ENCODE data around the gene OR2T6. TPM values are rescaled to one million over a fixed set of nuclear protein-coding genes. Genes with fewer than 3 reads are reported as not detected.
A peak's percentile ranks its signal among the peaks of the same experiment; 100 is the strongest.
"Not testable (repeated sequence)": the region's sequence is repeated elsewhere in the genome, so short reads cannot be mapped to it uniquely, and the experiment has no call there.

OR2T6 gene
- total RNA-seq, 1 donor from 2014 or later, result not detected

- Histone ChIP-seq H3K79me2 (ENCODE audit: insufficient read depth, low read length) (no peaks in the 10 kb centered on the region), H3K9me3 (ENCODE audit: insufficient read depth, low read depth, low read length) (peaks cover 7% of the 10 kb centered on the region), H3K4me3 (ENCODE audit: insufficient read depth, low read depth, low read length) (no peak overlapping the region), H3K27ac (ENCODE audit: low read depth, low read length) (no peak overlapping the region), H3K36me3 (ENCODE audit: insufficient read depth, low read length) (no peaks in the 10 kb centered on the region), H3K4me1 (ENCODE audit: insufficient read depth, low read length) (no peaks in the 10 kb centered on the region), H3K27me3 (ENCODE audit: insufficient read depth, low read length) (no peaks in the 10 kb centered on the region), H3K4me2 (ENCODE audit: low read length) (no peak overlapping the region), H3K9ac (ENCODE audit: low read length) (no peak overlapping the region), H2AFZ (ENCODE audit: low read depth, low read length) (no peak overlapping the region), H4K20me1 (ENCODE audit: insufficient read depth, low read length) (no peaks in the 10 kb centered on the region)
- no peak for TF ChIP-seq CTCF (IDR thresholded peaks at IDR 0.05; ENCODE audit: insufficient read depth, low read depth, low read length)
- no peak for TF ChIP-seq EZH2 (IDR thresholded peaks at IDR 0.05; ENCODE audit: insufficient read depth, low read length)
- Mint-ChIP-seq H3K4me3 (ENCODE audit: unreplicated experiment) (no peak overlapping the region), H3K27me3 (ENCODE audit: low read depth, unreplicated experiment) (no peaks in the 10 kb centered on the region), H3K4me1 (ENCODE audit: low read depth, unreplicated experiment) (no peaks in the 10 kb centered on the region), H3K36me3 (ENCODE audit: low read depth, unreplicated experiment) (no peaks in the 10 kb centered on the region), H3K9me3 (ENCODE audit: unreplicated experiment) (peaks cover 3% of the 10 kb centered on the region), H3K27ac (ENCODE audit: unreplicated experiment) (no peak overlapping the region)
- DNase-seq (ENCODE audit: low read depth), result no peak
- FAIRE-seq, result no peak
These were observed 42.3 kb downstream of the OR2T6 start for GRCh38 chr1:248417854-248418253.

DNA sequence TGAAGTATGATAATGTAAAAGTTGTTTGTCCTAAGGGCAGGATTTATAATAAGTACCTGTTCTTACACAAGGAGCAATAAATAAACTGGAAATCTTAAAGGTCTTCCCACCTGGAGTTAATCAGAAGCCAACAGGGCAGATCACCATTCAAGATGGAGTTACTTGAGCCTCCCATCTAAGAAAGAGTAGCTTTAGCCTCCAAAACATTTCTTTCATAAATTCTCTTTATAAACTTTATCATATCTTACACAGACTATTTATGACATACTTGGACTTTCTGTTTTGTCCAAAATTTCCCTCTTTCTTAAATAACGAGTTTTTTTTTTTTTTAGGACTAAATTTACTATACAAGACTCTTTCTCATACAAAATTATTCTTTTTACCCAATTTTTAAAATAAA, 45.8 kb downstream of the OR2T6 start:
- H3K27me3 Mint-ChIP-seq (ENCODE audit: low read depth, unreplicated experiment), result no peaks in the 10 kb centered on the region
- no peaks in the 10 kb centered on the region for H3K4me1 Mint-ChIP-seq (ENCODE audit: low read depth, unreplicated experiment)
- peak; percentile 4 for DNase-seq (ENCODE audit: low read depth)
- no peak overlapping the region for H2AFZ ChIP-seq (ENCODE audit: low read depth, low read length)
- H3K27ac ChIP-seq (ENCODE audit: low read depth, low read length), result no peak overlapping the region
- H3K9me3 Mint-ChIP-seq (ENCODE audit: unreplicated experiment), result peaks cover 8% of the 10 kb centered on the region
- no peaks in the 10 kb centered on the region for H4K20me1 ChIP-seq (ENCODE audit: insufficient read depth, low read length)
- no peaks in the 10 kb centered on the region for H3K27me3 ChIP-seq (ENCODE audit: insufficient read depth, low read length)
- no peaks in the 10 kb centered on the region for H3K36me3 Mint-ChIP-seq (ENCODE audit: low read depth, unreplicated experiment)
- no peak for FAIRE-seq
- no peak overlapping the region for H3K4me3 Mint-ChIP-seq (ENCODE audit: unreplicated experiment)
- H3K36me3 ChIP-seq (ENCODE audit: insufficient read depth, low read length), result no peaks in the 10 kb centered on the region
- no peak overlapping the region for H3K9ac ChIP-seq (ENCODE audit: low read length)
- no peak overlapping the region for H3K4me2 ChIP-seq (ENCODE audit: low read length)
- no peak overlapping the region for H3K27ac Mint-ChIP-seq (ENCODE audit: unreplicated experiment)
- TF ChIP-seq EZH2 (IDR thresholded peaks at IDR 0.05; ENCODE audit: insufficient read depth, low read length) (no peak), CTCF (IDR thresholded peaks at IDR 0.05; ENCODE audit: insufficient read depth, low read depth, low read length) (no peak)
- no peaks in the 10 kb centered on the region for H3K4me1 ChIP-seq (ENCODE audit: insufficient read depth, low read length)
- H3K9me3 ChIP-seq (ENCODE audit: insufficient read depth, low read depth, low read length), result peaks cover 7% of the 10 kb centered on the region
- no peak overlapping the region for H3K4me3 ChIP-seq (ENCODE audit: insufficient read depth, low read depth, low read length)
- H3K79me2 ChIP-seq (ENCODE audit: insufficient read depth, low read length), result no peaks in the 10 kb centered on the region

DNA sequence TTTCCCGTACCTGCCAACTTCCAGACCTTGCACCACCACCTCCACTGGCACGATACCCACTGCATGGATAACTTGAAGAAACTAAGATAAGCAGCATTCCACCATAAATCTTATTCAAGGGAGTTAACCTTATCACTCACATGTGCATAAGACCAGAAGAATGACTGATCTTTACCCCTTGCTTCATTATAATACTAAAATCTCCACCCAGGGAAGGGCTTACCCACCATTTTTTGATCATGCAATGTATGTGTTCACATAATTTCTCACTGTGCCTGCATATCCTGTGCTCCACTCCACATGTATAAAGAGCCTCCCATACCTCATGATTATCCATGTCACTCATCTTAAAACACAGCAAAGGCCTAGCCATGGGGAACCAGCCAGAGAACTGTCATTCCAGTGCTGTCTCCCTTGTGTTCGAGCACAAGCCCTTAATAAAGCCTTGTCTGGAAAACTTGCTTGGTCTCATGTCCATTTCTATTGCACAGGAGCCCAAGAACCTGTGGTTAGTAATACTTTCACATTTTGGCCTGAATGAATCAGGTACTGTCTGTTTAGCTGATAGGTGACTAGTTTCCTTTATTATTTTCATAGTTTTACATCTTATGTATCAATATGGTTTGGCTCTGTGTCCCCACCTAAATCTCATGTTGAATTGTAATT, 52.1 kb downstream of the OR2T6 start:
- not testable (repeated sequence) for H3K27ac Mint-ChIP-seq (ENCODE audit: unreplicated experiment)

DNA sequence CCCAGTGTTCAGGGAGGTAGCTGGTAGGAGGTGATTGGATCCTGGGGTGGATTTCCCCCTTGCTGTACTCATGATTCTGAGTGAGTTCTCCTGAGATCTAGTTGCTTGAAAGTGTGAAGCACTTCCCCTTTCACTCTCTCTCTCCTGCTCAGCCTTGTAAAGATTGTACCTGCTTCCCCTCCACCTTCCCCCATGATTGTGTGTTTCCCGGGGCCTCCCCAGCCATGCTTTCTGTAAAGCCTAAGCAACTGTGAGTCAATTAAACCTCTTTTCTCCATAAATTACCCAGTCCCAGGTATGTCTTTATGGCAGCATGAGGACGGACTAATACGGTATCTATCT, 52.6 kb downstream of the OR2T6 start:
- not testable (repeated sequence) for H3K27ac ChIP-seq (ENCODE audit: low read depth, low read length); H3K4me1 Mint-ChIP-seq (ENCODE audit: low read depth, unreplicated experiment); H3K27ac Mint-ChIP-seq (ENCODE audit: unreplicated experiment); H3K27me3 Mint-ChIP-seq (ENCODE audit: low read depth, unreplicated experiment); H3K36me3 ChIP-seq (ENCODE audit: insufficient read depth, low read length); H4K20me1 ChIP-seq (ENCODE audit: insufficient read depth, low read length); H3K4me2 ChIP-seq (ENCODE audit: low read length); H3K4me3 ChIP-seq (ENCODE audit: insufficient read depth, low read depth, low read length); H3K36me3 Mint-ChIP-seq (ENCODE audit: low read depth, unreplicated experiment); H3K27me3 ChIP-seq (ENCODE audit: insufficient read depth, low read length); H3K9ac ChIP-seq (ENCODE audit: low read length); DNase-seq (ENCODE audit: low read depth); H3K9me3 ChIP-seq (ENCODE audit: insufficient read depth, low read depth, low read length); FAIRE-seq; H3K4me3 Mint-ChIP-seq (ENCODE audit: unreplicated experiment); H2AFZ ChIP-seq (ENCODE audit: low read depth, low read length); H3K79me2 ChIP-seq (ENCODE audit: insufficient read depth, low read length); H3K4me1 ChIP-seq (ENCODE audit: insufficient read depth, low read length)
- H3K9me3 Mint-ChIP-seq (ENCODE audit: unreplicated experiment), result peaks cover 16% of the 10 kb centered on the region

More for the DNA sequence above, 52.1 kb downstream of the OR2T6 start:
- not testable (repeated sequence) for H3K4me1 ChIP-seq (ENCODE audit: insufficient read depth, low read length); DNase-seq (ENCODE audit: low read depth); H3K36me3 Mint-ChIP-seq (ENCODE audit: low read depth, unreplicated experiment); H3K27me3 Mint-ChIP-seq (ENCODE audit: low read depth, unreplicated experiment); H3K9ac ChIP-seq (ENCODE audit: low read length); H3K27me3 ChIP-seq (ENCODE audit: insufficient read depth, low read length); H3K27ac ChIP-seq (ENCODE audit: low read depth, low read length); H3K4me3 ChIP-seq (ENCODE audit: insufficient read depth, low read depth, low read length); H3K79me2 ChIP-seq (ENCODE audit: insufficient read depth, low read length); H3K4me2 ChIP-seq (ENCODE audit: low read length); H3K36me3 ChIP-seq (ENCODE audit: insufficient read depth, low read length); H2AFZ ChIP-seq (ENCODE audit: low read depth, low read length); FAIRE-seq; H4K20me1 ChIP-seq (ENCODE audit: insufficient read depth, low read length); H3K9me3 ChIP-seq (ENCODE audit: insufficient read depth, low read depth, low read length); H3K4me3 Mint-ChIP-seq (ENCODE audit: unreplicated experiment); H3K4me1 Mint-ChIP-seq (ENCODE audit: low read depth, unreplicated experiment)
- H3K9me3 Mint-ChIP-seq (ENCODE audit: unreplicated experiment), result peaks cover 16% of the 10 kb centered on the region

GRCh38 chr1:248431683-248432082, 56.1 kb downstream of the OR2T6 start:
- DNase-seq (ENCODE audit: low read depth); H2AFZ ChIP-seq (ENCODE audit: low read depth, low read length); H3K36me3 ChIP-seq (ENCODE audit: insufficient read depth, low read length); H3K4me1 Mint-ChIP-seq (ENCODE audit: low read depth, unreplicated experiment); H4K20me1 ChIP-seq (ENCODE audit: insufficient read depth, low read length); FAIRE-seq; H3K27me3 ChIP-seq (ENCODE audit: insufficient read depth, low read length); H3K4me3 ChIP-seq (ENCODE audit: insufficient read depth, low read depth, low read length); H3K4me1 ChIP-seq (ENCODE audit: insufficient read depth, low read length); H3K4me3 Mint-ChIP-seq (ENCODE audit: unreplicated experiment); H3K79me2 ChIP-seq (ENCODE audit: insufficient read depth, low read length); H3K36me3 Mint-ChIP-seq (ENCODE audit: low read depth, unreplicated experiment); H3K9ac ChIP-seq (ENCODE audit: low read length); H3K27ac Mint-ChIP-seq (ENCODE audit: unreplicated experiment); H3K4me2 ChIP-seq (ENCODE audit: low read length); H3K27me3 Mint-ChIP-seq (ENCODE audit: low read depth, unreplicated experiment); H3K27ac ChIP-seq (ENCODE audit: low read depth, low read length); H3K9me3 ChIP-seq (ENCODE audit: insufficient read depth, low read depth, low read length): not testable (repeated sequence)
- peaks cover 13% of the 10 kb centered on the region for H3K9me3 Mint-ChIP-seq (ENCODE audit: unreplicated experiment)
